Measurements from ENCODE around the gene ATG9B.

Gene ATG9B

DNA sequence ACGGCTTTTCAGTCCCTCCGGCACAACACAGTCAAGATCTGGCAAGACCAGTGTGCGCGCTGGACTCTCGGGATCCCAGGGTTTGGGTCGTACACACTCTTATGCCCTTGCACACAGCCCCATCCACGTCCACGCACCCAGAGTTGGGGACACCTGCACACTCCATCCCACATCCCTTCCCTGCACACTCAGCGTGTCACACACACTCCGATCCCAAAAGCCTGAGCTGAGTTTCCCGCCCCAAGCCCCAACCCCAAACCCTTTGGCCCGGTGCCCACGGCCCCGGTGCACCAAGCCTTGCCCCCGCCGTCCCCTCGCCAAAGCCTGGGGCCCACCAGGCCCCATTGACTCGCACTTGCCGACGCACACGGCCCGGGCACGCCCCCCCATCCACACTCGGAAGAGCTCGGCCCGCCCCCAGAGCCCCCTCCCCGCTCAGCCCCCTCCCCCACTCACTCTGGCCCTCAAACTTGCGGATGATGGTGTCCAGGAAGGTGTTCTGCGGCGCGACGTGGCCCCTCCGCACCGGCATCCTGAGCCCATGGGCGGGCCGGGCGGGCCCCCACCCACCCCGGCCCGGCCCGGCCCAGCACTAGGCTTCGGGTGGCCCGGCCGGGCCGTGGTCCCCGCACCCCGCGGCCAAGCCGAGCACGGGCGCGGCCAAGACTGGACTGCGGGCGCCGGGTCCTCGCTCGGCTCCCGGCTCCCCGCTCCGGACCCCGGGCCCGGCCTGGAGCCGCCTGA, 46.7 kb downstream of the ATG9B start:
- DNase-seq: no peak

DNA sequence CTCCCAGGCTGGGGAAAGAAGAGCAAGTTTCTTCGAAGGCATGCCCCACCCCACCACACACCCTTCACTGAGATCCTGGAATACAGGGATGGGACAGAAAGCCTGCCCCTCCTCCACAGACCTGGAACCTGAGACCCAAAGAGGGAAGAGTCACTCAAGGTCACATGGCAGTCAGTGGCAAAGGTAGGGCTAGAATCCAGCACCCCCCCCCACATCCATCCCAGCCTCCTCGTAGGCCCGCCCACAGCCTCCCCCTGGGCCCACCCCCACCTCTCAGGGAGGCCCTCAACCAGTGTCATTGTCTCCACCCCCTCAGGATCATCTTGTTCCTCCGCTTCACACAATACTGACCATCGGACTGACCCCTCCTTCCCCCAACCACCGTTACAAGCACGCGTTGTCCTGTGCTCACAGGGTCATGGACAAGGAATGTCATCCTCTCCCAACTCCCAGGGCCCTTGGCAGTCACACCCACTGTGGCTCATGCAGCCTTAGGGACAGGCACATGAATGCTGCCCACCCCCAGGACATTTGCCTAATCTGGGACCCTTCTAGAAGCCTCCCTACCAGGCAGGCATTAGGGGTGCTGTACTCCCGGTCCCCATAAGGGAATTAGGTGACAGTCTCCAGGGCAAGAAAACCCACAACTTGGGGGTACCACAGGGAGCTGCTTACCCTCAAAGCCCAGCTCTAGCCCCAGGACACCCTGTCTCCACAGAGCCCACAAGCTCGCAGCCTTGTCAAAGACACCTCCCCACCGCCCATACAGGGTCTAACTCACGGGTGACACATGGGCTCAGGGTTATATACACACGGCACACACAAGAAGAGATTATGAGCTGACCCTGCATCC, 47.5 kb downstream of the ATG9B start:
- DNase-seq: no peak

DNA sequence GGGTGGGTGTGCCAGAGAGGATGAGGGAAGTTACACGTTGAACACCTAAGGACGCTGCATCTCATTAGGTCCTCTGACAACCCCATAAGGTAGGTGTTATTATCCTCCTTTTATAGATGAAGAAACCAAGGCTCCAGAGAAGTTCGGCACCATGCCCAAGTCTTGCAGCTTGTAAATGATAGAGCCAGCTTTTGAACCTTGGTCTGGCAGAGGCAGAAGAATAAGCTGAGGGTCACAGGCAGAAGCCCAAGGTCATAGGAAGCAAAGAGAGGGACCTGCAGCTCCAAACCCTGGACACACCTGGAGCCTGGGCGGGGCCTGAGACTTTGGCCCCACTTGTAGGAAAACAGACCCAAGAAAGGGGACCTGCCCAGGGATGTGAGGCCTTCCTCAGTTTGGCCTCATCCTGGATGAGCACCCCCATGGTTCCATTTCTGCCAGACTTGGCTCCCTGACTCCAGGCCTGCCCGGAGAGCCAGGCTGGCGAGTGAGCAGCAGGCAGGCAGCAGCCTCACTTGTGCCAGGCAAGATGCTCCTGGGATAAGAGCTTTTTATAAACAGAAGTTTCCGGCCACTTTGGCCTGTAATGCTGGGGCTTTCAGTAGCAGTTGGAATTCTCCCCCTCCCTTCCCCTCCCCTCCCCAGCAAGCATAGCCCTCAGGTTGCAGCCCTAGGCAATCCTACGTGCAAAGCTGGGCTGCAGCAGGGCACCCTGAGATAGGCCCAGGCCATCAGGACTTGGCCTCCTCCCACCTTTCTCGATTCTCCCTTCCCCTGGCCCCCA, 48.6 kb downstream of the ATG9B start:
- no peak for DNase-seq

DNA sequence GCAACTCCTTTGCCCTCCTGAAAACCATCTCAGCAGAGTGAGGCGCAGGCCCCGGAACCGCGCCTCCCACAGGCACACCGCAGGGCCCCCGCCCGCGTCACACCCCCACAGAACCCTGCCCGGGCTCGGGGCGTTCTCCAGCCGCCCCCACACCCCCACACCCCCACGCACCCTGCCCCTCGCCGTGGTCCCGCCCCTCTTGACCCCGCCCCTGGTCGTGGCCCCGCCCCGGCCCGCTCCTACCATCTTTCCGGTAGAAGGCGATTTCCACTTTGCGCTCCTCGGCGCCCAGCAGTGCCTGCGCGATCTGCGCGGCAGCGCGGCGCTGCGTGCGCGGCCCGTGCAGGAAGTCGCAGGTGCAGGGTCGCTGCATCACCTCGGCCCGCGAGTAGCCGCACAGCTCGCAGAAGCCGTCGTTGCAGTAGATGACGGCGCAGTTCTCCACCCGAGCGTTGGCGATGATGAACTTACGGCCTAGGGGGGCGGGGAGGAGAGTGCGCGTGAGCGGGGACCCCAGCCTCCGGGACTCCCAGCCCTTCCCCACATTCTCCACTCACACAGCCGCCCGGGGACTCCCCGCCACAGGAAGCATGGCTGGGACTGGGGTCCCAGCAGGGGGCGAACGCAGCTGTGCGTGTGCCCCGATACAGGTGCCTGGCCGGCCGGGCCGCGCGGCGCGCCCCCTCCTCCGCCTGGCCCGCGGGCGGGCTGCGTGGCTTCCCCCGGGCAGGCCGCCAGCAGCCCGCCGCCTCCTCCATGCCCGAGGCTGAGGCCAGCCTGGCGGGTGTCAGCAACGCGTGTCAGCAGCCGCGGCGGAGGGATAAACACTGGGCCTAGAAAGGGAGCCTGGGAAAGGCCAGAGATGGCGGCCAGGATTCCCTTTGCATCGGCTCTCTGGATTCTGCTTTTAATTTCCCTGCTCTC, 49.6 kb downstream of the ATG9B start:
- no peak for DNase-seq

DNA sequence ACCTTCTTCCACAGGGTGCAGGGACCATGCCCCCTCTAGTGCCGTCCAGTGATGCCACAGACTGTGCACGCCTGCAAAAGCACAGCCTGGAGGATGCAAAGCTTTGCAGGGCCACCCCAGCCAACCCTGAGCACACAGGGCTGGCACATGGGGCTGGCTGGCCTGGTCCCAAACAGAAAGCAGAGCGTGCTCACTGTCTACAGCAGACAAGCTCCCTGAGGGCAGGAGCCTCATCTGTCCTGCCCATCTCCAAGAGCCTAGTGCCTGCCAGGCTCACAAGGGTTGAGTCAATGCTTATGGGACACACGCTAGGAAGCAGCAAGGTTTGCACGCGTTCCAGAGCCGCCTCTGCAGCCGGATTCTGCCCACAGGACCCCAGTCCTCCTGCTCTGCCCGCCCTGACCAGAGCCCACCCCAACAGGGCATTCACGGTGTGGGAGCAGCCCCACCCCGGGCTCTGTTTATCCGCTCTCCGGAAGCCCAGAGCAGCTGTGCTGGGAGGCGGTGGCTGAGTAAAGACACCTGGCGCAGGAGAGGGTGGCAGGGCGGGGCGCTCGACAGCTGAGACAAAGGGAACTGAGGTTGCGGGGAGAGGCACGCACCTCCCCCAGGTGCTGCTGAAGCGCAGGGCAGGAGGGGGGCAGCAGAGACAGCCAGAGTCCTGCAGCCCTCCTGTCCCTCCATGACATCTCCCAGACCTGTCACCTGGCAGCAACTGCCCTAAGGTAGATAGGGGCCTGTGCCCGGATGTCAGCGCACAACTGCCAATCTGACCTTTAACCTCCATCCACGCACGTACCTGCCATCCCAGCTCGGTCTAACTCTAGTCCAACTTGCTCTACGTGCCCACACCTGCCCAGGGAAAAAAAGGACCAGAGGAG, 50.5 kb downstream of the ATG9B start:
- no peak for DNase-seq

DNA sequence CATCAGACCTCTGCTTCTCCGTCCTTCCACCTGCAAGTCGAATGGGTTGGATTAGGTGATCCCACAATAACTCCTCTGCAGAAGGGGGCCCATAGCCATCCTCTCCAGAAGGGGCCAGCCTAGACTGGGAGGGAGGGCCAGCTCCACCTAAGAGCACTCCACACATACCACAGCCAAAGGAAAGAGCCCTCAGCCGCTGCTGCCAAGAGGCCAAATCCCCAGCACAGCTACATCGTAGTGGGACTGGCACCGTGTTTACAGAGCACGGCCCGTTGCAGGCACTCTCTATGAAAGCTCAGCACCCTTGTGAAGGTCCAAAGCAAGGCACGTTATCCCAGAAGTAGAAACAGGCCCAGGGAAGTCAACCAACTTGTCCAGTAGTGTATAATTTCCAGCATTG, 51.6 kb downstream of the ATG9B start:
- DNase-seq: no peak

DNA sequence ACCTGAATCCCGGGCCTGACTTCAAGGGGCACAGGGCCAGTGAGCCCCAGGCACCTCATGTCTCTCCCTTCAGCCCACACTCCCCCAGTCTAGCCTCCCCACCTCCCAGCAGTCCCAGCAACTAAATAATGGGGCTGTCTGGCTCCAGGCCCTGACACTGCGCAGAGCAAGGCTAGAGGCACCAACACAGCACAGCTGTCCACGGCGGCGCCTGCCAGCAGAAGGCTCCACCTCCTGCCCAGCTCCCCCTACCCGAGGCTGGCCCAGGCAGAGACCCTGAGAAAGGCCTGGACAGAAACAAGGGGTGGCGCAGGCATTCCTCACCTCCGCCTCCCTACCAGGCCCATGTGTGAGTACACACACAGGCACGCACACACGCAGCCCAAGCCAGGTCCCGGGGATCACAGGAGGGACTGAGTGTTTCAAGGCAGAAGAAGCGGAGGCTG, 52.2 kb downstream of the ATG9B start:
- DNase-seq: no peak

DNA sequence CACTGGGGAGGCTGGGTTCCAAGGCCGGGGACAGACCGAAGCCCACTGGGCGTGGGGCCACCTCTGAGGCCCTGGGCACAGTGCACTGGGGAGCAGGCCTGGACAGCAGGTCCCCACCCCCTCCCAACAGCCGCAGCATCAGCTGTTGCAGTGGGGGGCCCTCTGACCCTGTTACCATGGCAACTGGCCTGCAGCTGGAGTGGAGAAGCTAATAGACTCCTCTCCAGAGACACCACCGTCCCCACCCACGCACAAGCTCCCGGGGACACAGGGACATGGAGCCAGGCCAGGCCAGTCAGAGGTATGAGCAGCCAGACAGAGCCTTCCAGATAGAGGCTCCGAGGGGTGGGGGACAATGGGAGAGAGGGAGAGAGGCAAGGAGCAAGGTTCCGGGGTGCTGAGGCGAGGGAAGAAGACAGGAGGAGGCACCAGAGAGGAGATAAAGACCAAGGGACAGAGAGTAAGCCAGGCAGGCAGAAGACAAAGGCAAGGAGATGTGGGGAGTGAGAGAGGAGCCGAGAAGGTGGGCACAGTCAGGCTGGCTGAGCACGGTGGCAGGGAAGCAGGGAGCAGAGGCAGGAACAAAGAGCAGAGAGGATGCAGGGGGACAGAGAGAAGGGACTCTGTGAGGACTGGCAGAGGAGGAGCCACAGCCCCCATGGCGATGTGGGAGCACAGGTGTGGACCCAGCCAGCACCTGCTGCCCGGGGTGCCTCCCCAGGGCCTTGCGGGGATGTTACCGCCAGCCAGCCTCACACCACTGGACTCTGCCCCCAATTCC, 52.9 kb downstream of the ATG9B start:
- DNase-seq: no peak

DNA sequence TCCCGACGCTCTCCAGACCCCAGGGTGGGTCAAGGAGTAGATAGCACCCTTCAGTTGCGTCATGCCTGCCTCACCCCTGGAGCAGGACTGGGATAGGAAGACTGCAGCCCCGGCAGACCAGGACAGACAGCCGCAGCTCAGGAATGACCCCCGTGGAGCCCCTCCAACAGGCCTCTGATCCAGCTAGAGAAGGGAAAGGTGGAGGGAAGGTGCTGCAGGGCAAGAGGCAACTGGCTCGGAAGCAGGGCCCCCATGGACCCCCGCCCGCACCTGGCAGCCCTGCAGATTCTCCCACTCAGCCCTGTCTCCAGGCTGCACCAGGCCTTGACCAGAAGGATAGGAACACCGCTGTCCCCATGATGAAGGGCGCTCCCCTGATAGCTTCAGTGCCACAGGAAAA, 53.9 kb downstream of the ATG9B start:
- DNase-seq: no peak

DNA sequence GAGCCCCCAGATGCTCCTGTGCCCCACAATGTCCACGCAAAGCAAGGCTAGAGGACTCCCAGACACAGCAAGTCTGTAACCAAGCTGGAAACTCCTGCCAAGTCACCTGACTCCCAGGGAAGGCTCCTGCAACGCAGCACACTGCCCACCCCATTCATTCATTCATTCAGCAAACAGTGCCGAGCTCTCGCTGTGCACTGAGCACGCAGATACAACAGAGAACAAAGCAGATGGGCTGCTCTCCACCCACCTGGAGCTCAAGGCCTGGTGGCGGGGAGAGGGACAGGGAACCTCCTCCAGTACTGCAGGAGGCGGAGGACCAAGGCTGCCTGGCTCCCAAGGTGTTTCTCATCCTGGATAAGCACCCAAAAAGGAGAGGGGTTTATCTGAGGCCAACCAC, 54.8 kb downstream of the ATG9B start:
- DNase-seq: no peak

DNA sequence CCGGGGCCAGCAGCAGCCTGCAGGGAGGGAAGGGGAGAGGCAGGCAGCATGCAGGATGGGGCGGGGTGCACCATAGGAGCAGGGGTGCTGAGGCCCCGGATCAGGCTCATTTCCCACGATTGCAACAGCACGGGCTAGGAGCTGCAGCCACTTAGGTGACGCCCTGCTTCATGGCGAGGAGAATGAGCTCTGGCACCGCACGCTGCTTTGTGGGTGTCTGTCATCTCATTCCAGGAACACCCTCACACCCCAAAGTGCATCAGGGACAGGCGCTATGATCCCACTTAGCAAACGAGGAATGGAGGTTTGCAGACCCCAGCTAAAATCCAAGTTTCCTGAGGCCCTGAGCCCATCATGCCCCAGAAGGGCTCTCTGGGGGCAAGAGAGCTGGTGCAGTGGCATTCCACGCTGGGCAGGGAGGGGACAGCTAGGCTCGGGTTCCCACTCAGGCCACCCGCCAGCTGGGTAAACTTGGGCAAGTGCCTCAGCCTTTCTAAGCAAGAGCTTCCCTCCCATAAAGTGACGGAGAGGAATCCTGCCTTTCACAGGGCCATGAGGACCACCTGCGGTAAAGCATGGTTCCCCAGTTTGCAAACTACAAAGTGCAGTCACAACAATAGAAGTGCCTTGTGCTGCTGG, 55.4 kb downstream of the ATG9B start:
- DNase-seq: no peak

DNA sequence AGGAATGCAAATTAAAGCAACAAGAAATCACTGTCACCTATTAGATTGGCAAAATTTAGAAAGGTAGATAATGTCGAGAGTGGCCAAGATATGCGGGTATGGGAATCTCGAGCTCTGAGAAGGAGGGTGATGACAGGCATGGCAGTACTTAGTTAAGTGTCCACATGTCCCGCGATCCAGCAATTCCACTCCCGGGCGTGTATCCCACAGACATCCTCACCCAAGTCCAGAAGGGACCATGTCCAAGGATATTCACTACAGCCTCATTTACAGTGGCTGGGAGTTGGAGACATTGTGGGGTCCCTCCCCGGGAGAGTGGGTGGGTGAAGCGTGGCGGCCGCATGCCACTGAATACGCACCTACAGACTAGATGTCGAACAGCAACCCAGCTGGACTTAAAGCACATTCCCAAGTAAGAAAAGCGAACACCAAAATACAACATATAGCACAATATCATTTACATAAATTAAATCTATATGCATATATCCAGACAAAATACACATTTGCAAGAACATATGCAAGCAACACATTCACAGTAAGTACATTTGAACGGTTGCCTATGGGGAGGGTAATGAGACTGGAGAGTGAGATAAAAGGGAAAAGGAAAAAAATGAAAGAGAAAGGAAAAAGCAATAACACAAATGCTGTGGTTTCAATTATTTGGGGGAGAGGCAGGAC, 56.1 kb downstream of the ATG9B start:
- no peak for DNase-seq

DNA sequence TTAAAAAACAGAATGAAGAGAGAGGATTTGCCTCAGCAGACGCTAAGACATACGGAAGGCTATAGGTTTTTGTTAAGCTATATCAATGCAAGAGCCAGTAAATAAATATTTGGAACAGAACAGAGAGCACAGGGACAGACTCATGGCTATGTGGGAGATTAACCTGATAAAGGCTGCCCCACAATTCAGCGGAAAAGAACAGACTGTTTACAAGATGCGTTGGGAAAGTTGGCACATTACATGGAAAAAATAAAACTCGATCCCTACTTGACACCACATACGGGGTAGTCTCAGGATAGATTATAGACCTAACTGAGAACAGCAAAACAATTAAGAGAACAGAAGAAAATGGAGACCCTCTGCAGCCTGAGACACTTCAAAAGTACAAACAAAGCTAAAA, 56.9 kb downstream of the ATG9B start:
- DNase-seq: no peak

DNA sequence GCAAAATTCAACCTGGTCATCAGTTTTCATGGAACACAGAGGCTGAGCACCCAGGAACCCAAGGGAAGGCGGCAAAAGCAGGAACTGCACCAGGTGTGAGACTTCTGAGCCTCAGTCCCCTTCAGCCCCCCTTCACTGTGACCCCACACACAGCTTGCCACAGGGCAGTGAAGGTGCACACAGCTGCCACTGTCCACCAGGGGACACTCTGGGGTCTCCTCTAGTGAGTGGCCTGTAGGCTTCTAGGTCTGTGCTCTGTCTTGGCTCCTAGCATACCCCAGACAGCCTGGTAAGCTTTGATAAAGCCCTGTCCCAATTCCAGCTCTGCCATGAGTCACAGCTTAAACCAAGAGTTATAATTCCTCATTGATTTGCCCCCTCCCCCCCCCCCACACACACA, 58.3 kb downstream of the ATG9B start:
- DNase-seq: no peak

DNA sequence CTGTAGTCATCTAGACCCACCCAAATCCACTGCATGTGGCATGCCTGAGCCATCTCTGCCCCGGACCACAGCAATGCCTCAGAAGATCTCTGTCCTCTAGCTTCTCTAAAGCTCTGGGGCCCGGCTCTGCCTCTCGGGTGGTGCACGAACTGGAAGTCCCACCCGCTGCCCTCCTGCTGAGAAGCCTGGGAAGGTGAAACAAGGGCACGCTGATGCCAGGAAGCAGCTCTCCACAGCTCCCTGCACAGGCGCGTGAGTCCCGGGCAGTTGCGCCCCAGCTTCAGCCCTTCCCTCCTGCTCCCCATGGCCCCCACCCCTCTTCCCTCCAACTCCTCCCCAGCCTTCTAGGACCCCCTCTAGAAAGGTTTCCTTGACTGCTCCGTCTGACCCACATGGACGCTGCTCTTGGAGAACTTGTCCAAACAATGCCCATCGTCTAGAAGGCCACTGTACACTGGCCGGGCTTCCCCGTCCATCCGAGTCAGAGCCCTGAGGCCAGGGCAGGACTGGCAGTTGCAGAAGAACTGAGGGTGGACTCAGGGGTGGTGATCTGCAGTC, 58.9 kb downstream of the ATG9B start:
- DNase-seq: no peak
